GM13976 (cell line): Measurements from ENCODE around the gene RAET1E.
"Not testable (repeated sequence)": the region's sequence is repeated elsewhere in the genome, so short reads cannot be mapped to it uniquely, and the experiment has no call there.

Source experiments
- DNase-seq: peaks from one replicate; pipeline ENCODE4 v3.0.0; 2012; ENCODE audit warnings: low spot score
- in situ Hi-C: fragments of 300-500 bp; cut with MboI; formaldehyde crosslinking; loops from one replicate; pipeline ENCODE4 v1.12.0; 2022; ENCODE audit warnings: low sequenced_read_pairs, mixed read lengths, inconsistent platforms; ENCODE audit not compliant: unreplicated experiment
- TF ChIP-seq, protein P1 (sequence below): IDR thresholded peaks from 2 replicates; pipeline ENCODE4 v1.5.1; 2012; ENCODE audit warnings: borderline replicate concordance, mild to moderate bottlenecking; ENCODE audit not compliant: insufficient read depth; ENCODE audit errors: extremely low read depth, missing control alignments, control extremely low read depth

Gene RAET1E

DNA sequence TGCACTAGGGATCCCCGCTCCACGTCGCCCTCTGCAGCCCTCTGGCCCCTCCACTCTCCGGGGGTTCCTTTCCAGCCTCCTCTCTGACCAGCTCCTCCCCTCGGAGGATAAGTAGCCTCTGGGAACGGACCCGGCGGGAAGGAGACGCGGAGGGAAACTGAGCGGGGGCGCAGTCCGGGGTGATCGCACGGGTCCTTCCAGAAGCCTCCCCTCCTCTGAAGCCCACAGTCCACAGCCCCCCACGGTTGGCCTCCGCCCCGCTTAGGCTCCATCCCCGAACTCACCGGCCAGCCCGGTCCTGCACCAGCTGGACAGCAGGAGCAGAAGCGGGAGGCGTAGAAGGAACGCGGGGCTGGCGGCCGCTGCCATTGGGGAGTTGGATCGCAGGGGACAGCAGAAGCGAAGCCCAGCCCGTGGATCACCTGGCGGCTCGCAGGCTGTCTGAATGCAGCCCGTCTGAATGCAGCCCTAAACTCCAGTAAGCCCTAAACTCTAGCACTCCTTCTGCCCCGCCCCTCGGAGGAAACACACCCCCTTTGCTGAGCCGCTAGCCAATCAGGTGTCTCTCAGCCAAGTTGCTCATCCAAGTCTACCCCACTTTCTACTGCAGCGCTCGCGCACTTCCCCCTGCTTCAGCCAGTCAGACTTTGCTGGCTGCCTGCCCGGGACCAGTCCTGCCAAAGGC is 24.9 kb upstream of the RAET1E start, which contains the start of gene RAET1G:
RAET1G (minus strand) TSS at position 480 of the 685 bp plus-strand sequence; CDS start at position 369, 111 bp downstream.
- peak; percentile 83 for DNase-seq
- in situ Hi-C loops = no loop called here

DNA sequence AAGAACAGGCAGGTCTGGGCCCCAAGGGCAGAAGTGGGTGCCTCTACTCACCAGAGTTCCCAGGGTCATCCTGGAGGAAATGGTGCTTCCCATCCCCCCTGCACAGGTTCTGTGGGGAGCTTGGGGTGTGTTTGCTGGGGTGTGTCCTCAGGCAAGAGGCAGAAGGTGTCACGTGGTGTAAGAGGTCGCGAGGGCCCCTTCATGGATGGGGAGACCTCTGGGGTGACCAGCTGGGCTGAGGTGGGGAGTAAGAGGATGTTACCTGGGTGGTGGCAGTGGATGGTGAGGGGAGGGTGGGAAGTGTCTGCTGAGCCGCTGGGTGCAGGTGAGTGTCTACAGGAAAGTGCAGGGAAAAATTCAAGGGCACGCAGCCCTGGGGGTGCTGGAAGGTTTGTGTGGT is 24.2 kb upstream of the RAET1E start:
- DNase-seq, in situ Hi-C loops: not testable (repeated sequence)

More for the DNA sequence above, 24.9 kb upstream of the RAET1E start, which contains the start of gene RAET1G:
- TF ChIP-seq, protein P1, sequence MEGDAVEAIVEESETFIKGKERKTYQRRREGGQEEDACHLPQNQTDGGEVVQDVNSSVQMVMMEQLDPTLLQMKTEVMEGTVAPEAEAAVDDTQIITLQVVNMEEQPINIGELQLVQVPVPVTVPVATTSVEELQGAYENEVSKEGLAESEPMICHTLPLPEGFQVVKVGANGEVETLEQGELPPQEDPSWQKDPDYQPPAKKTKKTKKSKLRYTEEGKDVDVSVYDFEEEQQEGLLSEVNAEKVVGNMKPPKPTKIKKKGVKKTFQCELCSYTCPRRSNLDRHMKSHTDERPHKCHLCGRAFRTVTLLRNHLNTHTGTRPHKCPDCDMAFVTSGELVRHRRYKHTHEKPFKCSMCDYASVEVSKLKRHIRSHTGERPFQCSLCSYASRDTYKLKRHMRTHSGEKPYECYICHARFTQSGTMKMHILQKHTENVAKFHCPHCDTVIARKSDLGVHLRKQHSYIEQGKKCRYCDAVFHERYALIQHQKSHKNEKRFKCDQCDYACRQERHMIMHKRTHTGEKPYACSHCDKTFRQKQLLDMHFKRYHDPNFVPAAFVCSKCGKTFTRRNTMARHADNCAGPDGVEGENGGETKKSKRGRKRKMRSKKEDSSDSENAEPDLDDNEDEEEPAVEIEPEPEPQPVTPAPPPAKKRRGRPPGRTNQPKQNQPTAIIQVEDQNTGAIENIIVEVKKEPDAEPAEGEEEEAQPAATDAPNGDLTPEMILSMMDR = no peak

DNA sequence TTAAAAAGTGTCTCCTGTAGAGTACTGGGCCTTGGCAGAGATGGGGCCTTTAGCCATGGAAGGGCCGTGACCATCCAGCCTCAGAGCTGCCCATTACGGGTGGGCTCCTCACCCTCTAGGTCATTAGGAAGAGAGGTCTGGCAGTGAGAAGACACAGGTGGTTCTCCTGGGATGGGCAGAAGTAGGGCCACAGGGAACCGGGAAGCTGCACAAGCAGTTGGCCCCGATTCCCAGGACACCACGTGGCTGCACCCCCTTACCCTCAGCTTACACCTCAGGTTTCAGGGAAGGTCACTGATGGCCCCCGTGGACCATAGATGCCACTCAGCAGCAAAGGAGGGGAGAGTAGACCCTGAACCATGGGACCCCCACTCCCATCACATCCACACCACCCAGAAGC is 23.4 kb upstream of the RAET1E start:
- in situ Hi-C loops = no loop called here
- no peak for DNase-seq
- TF ChIP-seq, protein P1 = no peak

DNA sequence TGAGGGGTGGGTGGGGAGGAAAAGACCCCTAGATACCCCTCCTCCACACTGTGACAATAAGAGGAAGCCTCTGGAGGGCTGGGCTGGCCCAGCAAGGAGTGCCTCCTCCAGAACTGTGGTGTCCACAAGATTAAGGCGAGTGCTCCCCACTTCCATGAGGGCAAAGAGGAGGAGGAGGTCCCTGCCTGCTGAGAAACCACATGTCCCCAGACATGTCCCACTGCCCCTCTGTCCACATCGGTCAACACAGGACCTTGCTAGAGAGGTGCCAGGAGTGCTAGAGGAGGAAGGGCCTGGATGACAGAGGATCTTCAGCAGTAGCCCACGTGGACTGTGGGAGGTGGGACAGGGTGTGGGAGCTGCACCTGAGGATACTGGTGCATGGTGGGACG is 21.9 kb upstream of the RAET1E start:
- in situ Hi-C loops = no loop called here
- TF ChIP-seq, protein P1 = no peak
- no peak for DNase-seq

DNA sequence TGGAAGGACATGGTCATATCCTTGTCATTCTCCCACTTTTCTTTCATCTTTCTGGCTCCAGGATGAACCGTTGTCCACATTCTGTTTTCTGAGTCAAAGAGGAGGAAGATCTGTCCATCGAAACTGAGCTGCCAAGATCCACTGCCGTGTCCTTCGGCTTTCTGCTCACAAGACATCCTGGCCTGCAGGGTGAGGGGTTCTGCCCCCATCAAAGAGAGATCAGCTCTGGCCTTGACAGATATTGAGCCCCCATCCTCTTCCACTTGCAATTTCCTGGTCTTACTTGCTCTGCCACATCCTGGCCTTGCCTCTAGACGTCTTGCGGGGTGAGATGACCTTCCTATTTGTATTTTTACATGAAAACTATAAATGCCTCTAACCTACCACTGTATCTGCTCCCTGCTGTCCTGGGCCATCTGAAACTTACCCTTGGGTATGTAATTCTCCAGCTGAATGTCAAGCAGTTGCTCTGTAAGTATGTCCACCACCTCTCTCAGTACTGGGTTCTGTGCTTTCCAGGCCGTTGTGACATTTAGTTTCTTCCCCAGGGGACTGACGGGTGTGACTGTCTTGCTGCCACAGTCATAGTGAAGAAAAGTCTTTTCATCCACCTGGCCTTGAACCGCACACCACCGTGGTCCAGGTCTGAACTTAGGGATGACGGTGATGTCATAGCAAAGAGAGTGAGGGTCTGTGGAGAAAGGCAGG is 21.4 kb upstream of the RAET1E start:
- DNase-seq, in situ Hi-C loops: not testable (repeated sequence)

DNA sequence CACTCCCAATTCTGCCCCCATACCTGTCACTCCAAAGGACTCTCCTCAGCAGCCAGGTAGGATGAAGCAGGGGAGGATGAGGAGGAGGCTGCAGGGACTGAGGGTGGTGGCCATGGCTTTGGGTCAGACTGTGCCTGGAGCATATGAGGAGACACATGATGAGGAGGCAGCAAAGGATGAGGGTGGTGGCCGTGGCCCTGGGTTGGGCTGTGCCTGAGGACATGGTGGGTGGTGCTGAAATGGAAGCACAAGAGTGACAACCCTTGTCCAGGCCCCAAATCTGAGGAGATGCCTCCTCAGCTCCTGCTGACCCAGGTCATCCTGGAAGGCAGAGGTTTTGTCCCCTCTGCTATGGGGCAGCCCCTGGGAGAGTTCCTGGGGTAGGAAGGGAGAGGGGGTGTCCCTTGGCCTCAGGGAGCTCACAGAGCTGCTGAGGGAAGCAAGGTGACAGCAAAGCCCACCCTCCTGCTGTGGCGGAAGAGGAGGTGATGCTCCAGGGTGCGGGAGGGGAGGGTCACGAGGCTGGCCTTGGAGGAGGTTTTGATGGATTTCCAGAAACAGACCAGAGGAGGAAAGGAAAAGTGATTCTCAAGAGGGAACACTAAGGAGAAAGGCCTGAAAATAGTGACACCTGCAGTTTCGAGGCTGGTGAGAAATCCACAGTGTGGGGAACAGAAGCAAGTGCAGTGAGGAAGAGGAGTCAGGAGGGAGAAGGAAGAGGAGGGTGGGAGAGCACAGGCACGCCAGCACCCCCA is 20.4 kb upstream of the RAET1E start:
- DNase-seq = no peak
- TF ChIP-seq, protein P1 = no peak
- in situ Hi-C loops = no loop called here

DNA sequence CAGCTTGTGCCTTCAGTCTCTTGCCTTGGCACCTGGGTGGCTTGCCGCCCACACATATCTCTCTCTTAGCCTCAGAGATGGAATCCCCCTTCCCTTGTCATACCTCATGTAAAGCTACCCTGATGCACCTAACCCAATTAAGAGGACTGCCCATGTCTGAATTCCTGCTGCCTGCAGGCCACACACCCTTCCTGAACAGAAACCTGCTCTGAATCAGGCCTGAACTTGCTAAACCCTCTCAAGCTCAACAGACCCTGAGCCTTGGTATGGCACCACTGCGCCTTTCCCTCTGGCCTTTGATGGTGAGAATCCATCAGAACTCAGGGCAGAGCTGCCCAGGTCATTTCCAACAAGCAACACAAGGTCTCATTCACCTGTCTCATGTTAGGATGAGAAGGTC is 19.8 kb upstream of the RAET1E start:
- in situ Hi-C loops = no loop called here
- DNase-seq = no peak
- TF ChIP-seq, protein P1 = no peak
